Measurements from ENCODE around the gene CDH18. TPM values are rescaled to one million over a fixed set of nuclear protein-coding genes. Genes with fewer than 3 reads are reported as not detected.

The CDH18 gene
- total and polyA plus RNA-seq, 2 of the 13 experiments (the other 11 are each of a cell fraction or from before 2014, with no cell fraction given): not detected

GRCh38 chr5:19554524-19554923 lies 433.5 kb downstream of the CDH18 start:
- ChIA-PET CTCF (ENCODE audit: low intra/inter-chr PET ratio, low total read pairs) (no interaction called here), POLR2A (no interaction called here)
- DNase-seq (ENCODE audit: low spot score) (no peak), ATAC-seq (no peak), FAIRE-seq (no peak)
- H3K9me3 ChIP-seq (ENCODE audit: low read length): peaks cover 50% of the 10 kb centered on the region
- intact Hi-C loops (cut with micrococcal nuclease; ENCODE audit: unreplicated experiment): no loop called here
- TF ChIP-seq PHF5A (CRISPR knock-in tag; IDR thresholded peaks at IDR 0.05; ENCODE audit: low read depth, unreplicated experiment) (no peak), FOXK2 (IDR thresholded peaks at IDR 0.05) (no peak), ZSCAN30 (CRISPR knock-in tag; IDR thresholded peaks at IDR 0.05) (no peak)
- H3K4me1 ChIP-seq (ENCODE audit: insufficient read depth, low read length): no peaks in the 10 kb centered on the region
- no TSS peak for BruUV-seq (replicated peaks)
- no peak overlapping the region for H2AFZ ChIP-seq (ENCODE audit: low read length)
- H3K9ac ChIP-seq (ENCODE audit: insufficient read depth, low read depth, low read length): no peak overlapping the region
- in situ Hi-C loops (cut with HindIII; ENCODE audit: extremely low pct_ligation_motif_present, low pct_unique_long_range_greater_than_20kb): no loop called here
- no peaks in the 10 kb centered on the region for H3K79me2 ChIP-seq (ENCODE audit: insufficient read depth, low read length)
- no peak overlapping the region for H3K4me2 ChIP-seq (ENCODE audit: low read depth, low read length)
- H3K27ac ChIP-seq (ENCODE audit: extremely low read length, insufficient read depth, low read length): no peak overlapping the region
- no peak overlapping the region for H3K4me3 ChIP-seq (replicated peaks in 1 of 3; ENCODE audit: insufficient read depth in 1 of 3, low read depth in 2 of 3, low read length in 3 of 3)
- no peaks in the 10 kb centered on the region for H3K36me3 ChIP-seq (replicated peaks in 1 of 2; ENCODE audit: control insufficient read depth in 1 of 2, insufficient read depth in 2 of 2, low read length in 2 of 2)
- WGBS (ENCODE audit: low lambda C conversion rate): 0% methylated on average over 1 of the region's 1 CpG
- H4K20me1 ChIP-seq (ENCODE audit: insufficient read depth, low read length): no peaks in the 10 kb centered on the region
- no peaks in the 10 kb centered on the region for H3K27me3 ChIP-seq (ENCODE audit: control insufficient read depth in 1 of 2, insufficient read depth in 2 of 2, low read length in 2 of 2)

GRCh38 chr5:19547640-19548039 lies 440.4 kb downstream of the CDH18 start:
- H3K79me2 ChIP-seq (ENCODE audit: insufficient read depth, low read length): no peaks in the 10 kb centered on the region
- ChIA-PET POLR2A (no interaction called here), CTCF (ENCODE audit: low intra/inter-chr PET ratio, low total read pairs) (no interaction called here)
- DNase-seq (ENCODE audit: low spot score) (no peak), ATAC-seq (no peak), FAIRE-seq (no peak)
- in situ Hi-C loops (cut with HindIII; ENCODE audit: extremely low pct_ligation_motif_present, low pct_unique_long_range_greater_than_20kb) (no loop called here), intact Hi-C loops (cut with micrococcal nuclease; ENCODE audit: unreplicated experiment) (no loop called here)
- 0% methylated on average over 3 of the region's 3 CpGs for WGBS (ENCODE audit: low lambda C conversion rate)
- H3K4me2 ChIP-seq (ENCODE audit: low read depth, low read length): no peak overlapping the region
- peaks cover 13% of the 10 kb centered on the region for H3K9me3 ChIP-seq (ENCODE audit: low read length)
- no peak overlapping the region for H3K9ac ChIP-seq (ENCODE audit: insufficient read depth, low read depth, low read length)
- H3K4me3 ChIP-seq (replicated peaks in 1 of 3; ENCODE audit: insufficient read depth in 1 of 3, low read depth in 2 of 3, low read length in 3 of 3): no peak overlapping the region
- BruUV-seq (replicated peaks): no TSS peak
- H3K27ac ChIP-seq (ENCODE audit: extremely low read length, insufficient read depth, low read length): no peak overlapping the region
- H3K27me3 ChIP-seq (ENCODE audit: control insufficient read depth in 1 of 2, insufficient read depth in 2 of 2, low read length in 2 of 2): no peaks in the 10 kb centered on the region
- no peaks in the 10 kb centered on the region for H3K36me3 ChIP-seq (replicated peaks in 1 of 2; ENCODE audit: control insufficient read depth in 1 of 2, insufficient read depth in 2 of 2, low read length in 2 of 2)
- H3K4me1 ChIP-seq (ENCODE audit: insufficient read depth, low read length): no peaks in the 10 kb centered on the region
- H4K20me1 ChIP-seq (ENCODE audit: insufficient read depth, low read length): no peaks in the 10 kb centered on the region
- H2AFZ ChIP-seq (ENCODE audit: low read length): no peak overlapping the region
- TF ChIP-seq ZNF407 (CRISPR knock-in tag; IDR thresholded peaks at IDR 0.05; ENCODE audit: not compliant biosample characterization) (no peak), ZNF235 (CRISPR knock-in tag; IDR thresholded peaks at IDR 0.05; ENCODE audit: borderline replicate concordance) (no peak), POLR2AphosphoS2 (IDR thresholded peaks at IDR 0.05; ENCODE audit: low read depth, low read length) (no peak), FUBP1 (CRISPR knock-in tag; IDR thresholded peaks at IDR 0.05; ENCODE audit: borderline replicate concordance) (no peak), ADNP (CRISPR knock-in tag; IDR thresholded peaks at IDR 0.05) (no peak)
